OCI-LY7 (cell line): Measurements from ENCODE around the gene TRMT61B. TPM values are rescaled to one million over a fixed set of nuclear protein-coding genes. Genes with fewer than 3 reads are reported as not detected.

Experiments
- Bru-seq: library from RNA; stranded (reverse); fragments of 400-500 nt; gene quantifications from one replicate; lab custom pipeline; 2021; lab: Mats Ljungman, UMichigan
- BruChase-seq, 2 experiments: library from RNA; stranded (reverse); fragments of 400-500 nt; gene quantifications; one replicate each; lab custom pipeline; 2021; lab: Mats Ljungman, UMichigan
- BruUV-seq: library from RNA; stranded (reverse); fragments of 400-500 nt; replicated peaks from 2 replicates; lab custom pipeline; 2021; lab: Mats Ljungman, UMichigan
- CTCF ChIA-PET: fragments of 300-600 bp; sonication (Branson Sonifier 250); formaldehyde crosslinking; loops from one replicate; lab custom pipeline; 2022; ENCODE audit warnings: antibody characterized with exemption; ENCODE audit not compliant: unreplicated experiment; lab: Charles Lee
- POLR2A ChIA-PET: fragments of 300-600 bp; sonication (Branson Sonifier 250); formaldehyde crosslinking; loops from one replicate; lab custom pipeline; 2022; ENCODE audit warnings: antibody characterized with exemption; lab: Charles Lee
- DNase-seq: peaks from one replicate; pipeline ENCODE4 v3.0.0-alpha.2; 2015; ENCODE audit warnings: low spot score
- H2AFZ ChIP-seq: fragments of 200-600 bp; sonication (generic), shearing (Covaris generic); 2 replicates; pipeline ENCODE4 v1.6.1; 2014; ENCODE audit warnings: mild to moderate bottlenecking, antibody characterized with exemption, low read length, moderate library complexity
- H3K27ac ChIP-seq: fragments of 200-600 bp; sonication (generic); 2 replicates; pipeline ENCODE4 v1.5.1; 2014; ENCODE audit warnings: mixed run types, low read depth, mild to moderate bottlenecking, moderate library complexity, low read length, inconsistent platforms; ENCODE audit not compliant: poor library complexity, severe bottlenecking
- H3K36me3 ChIP-seq: fragments of 200-600 bp; sonication (generic); 2 replicates; pipeline ENCODE4 v1.6.1; 2014; ENCODE audit warnings: mild to moderate bottlenecking, antibody characterized with exemption, low read length, moderate library complexity, mixed read lengths; ENCODE audit not compliant: insufficient read depth
- H3K4me1 ChIP-seq: fragments of 200-600 bp; sonication (generic); 2 replicates; pipeline ENCODE4 v1.5.1; 2014; ENCODE audit warnings: mild to moderate bottlenecking, low read length; ENCODE audit not compliant: insufficient read depth, poor library complexity, severe bottlenecking
- H3K4me2 ChIP-seq: fragments of 200-600 bp; sonication (generic); 2 replicates; pipeline ENCODE4 v1.6.1; 2014; ENCODE audit warnings: mild to moderate bottlenecking, low read length
- H3K4me3 ChIP-seq: fragments of 200-600 bp; sonication (generic); 2 replicates; pipeline ENCODE4 v1.5.1; 2014; ENCODE audit warnings: mild to moderate bottlenecking, low read depth, low read length; ENCODE audit not compliant: poor library complexity, severe bottlenecking
- H3K79me2 ChIP-seq: fragments of 200-600 bp; sonication (generic); 2 replicates; pipeline ENCODE4 v1.6.1; 2016; ENCODE audit warnings: low read depth, mild to moderate bottlenecking, low read length, moderate library complexity, mixed read lengths; ENCODE audit not compliant: insufficient read depth
- H3K9me2 ChIP-seq: fragments of 200-600 bp; sonication (generic); 2 replicates; pipeline ENCODE4 v1.6.1; 2016; ENCODE audit warnings: mild to moderate bottlenecking, low read length, mixed read lengths; ENCODE audit not compliant: insufficient read depth
- H3K9me3 ChIP-seq: fragments of 200-600 bp; sonication (generic); 2 replicates; pipeline ENCODE4 v1.6.1; 2014; ENCODE audit warnings: mild to moderate bottlenecking, mixed run types, low read length, mixed read lengths
- H4K20me1 ChIP-seq: fragments of 200-600 bp; sonication (generic); 2 replicates; pipeline ENCODE4 v1.6.1; 2014; ENCODE audit warnings: mild to moderate bottlenecking, antibody characterized with exemption, low read length, moderate library complexity, mixed read lengths; ENCODE audit not compliant: insufficient read depth
- EZH2phosphoT487 ChIP-seq: fragments of 200-600 bp; sonication (generic); IDR thresholded peaks from 2 replicates; pipeline ENCODE4 v1.6.1; 2018; ENCODE audit warnings: low read depth, borderline replicate concordance, mild to moderate bottlenecking, mixed run types, antibody characterized with exemption, low read length, moderate library complexity, mixed read lengths
- intact Hi-C: fragments of 100-400 bp; cut with micrococcal nuclease; formaldehyde crosslinking; loops from one replicate; pipeline ENCODE4 v1.10.0; 2022; ENCODE audit not compliant: unreplicated experiment
- long read RNA-seq: library from polyadenylated mRNA; stranded (forward); transcript quantifications from one replicate; pipeline ENCODE4 v2.0.0, GENCODE V29; 2022
- total RNA-seq, 2 experiments: library from RNA; depleted of rRNA in 1 of 2; stranded (reverse); fragments of >200 nt in 1 of 2; shearing (Covaris generic) in 1 of 2; gene quantifications; 2 replicates each; pipeline ENCODE4 v1.2.3, GENCODE V29; 2014 to 2022
- TF ChIP-seq, protein P1 (sequence below): fragments of 200-600 bp; sonication (generic); conservative IDR thresholded peaks from 2 replicates; pipeline ENCODE4 v1.5.1; 2014; ENCODE audit warnings: mild to moderate bottlenecking, antibody characterized with exemption, low read length, moderate library complexity, mixed read lengths

TRMT61B gene
- total RNA-seq (2014; rRNA removed; shearing (Covaris generic)), result 18.3 and 22.7 TPM in 2 replicates
- 17.8 and 20.3 TPM in 2 replicates for total RNA-seq (2022)
- Bru-seq, nascent RNA, result percentile 78 among the genes with signal in this experiment
- percentile 80 among the genes with signal in this experiment for BruChase-seq, experiment 1, labeled RNA remaining after a 6-hour chase
- percentile 85 among the genes with signal in this experiment for BruChase-seq, experiment 2, labeled RNA remaining after a 2-hour chase
- long read RNA-seq, transcript TRMT61B-201 (7 exons, 1,836 nt), result major isoform, 13 of 29 reads
- long read RNA-seq, partial matches to known transcripts, result 2 of 29 reads
- long read RNA-seq, other reads (novel, unspliced or antisense), result 14 of 29 reads

DNA sequence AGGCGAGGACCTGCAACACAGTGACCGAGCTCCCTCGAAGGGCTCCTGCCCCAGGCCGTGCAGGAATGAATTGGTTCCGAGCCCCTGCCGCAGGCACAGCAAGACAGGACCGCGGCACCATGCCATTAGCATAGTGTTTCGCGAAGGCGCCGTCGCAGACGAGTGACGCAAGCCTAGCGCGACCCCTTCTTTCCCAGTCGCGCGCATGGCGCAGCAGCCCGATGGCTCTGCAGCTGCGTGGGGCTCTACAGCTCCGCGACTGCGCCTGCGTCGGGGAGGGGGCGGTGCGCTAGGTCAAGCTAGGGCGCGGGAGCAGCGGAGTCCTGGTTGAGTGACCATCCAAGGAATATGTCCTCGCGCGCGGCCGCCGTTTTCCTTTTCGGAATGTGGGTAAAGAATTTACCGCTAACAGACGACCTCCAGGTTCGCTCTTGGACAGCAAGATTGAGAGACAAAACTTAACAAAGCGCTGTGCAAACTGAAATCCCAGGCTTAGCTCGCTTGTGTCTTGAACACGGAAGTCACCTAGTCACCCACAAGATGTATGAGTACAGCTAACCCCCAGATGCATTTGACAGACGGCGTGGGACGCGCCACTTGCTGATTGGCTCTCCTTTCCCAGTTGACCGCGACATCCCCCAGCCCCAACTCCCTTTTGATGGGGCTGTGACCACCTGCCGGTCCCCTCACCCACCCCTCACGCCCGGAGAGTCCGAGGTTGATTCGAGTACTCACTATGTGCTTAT is at the start of gene TRMT61B:
TSS of gene TRMT61B (minus strand) at position 164 of the 746 bp plus-strand sequence. CDS start at position 132, 32 bp downstream.
- Histone ChIP-seq H3K79me2 (peaks cover 35% of the 10 kb centered on the region), H2AFZ (peak within 1 kb of the TSS; percentile 86), H3K4me1 (peaks cover 22% of the 10 kb centered on the region), H3K27ac (peak within 1 kb of the TSS; percentile 61), H4K20me1 (peaks cover 18% of the 10 kb centered on the region; the same call in 1 of the 2 replicates), H3K4me2 (peak within 1 kb of the TSS; percentile 77), H3K36me3 (peaks cover 5% of the 10 kb centered on the region; the same call in 1 of the 2 replicates), H3K4me3 (peak within 1 kb of the TSS; percentile 78), H3K9me2 (no peaks in the 10 kb centered on the region), H3K9me3 (no peaks in the 10 kb centered on the region)
- BruUV-seq, result TSS peak; percentile 99
- ChIA-PET CTCF (no interaction called here), POLR2A (interaction anchor here (0.5 to 2.2 kb wide), 13 partner anchors 10 to 288 kb away, joined by 3 to 12 read pairs (median 4); partner anchors contain the start of gene PPP1CB)
- DNase-seq, result peak; percentile 97
- intact Hi-C loops, result loop anchor here (1.0 kb wide), 1 partner anchor 24 kb away; the partner anchor contains the start of gene WDR43
- TF ChIP-seq EZH2phosphoT487, result no peak
- TF ChIP-seq, protein P1, sequence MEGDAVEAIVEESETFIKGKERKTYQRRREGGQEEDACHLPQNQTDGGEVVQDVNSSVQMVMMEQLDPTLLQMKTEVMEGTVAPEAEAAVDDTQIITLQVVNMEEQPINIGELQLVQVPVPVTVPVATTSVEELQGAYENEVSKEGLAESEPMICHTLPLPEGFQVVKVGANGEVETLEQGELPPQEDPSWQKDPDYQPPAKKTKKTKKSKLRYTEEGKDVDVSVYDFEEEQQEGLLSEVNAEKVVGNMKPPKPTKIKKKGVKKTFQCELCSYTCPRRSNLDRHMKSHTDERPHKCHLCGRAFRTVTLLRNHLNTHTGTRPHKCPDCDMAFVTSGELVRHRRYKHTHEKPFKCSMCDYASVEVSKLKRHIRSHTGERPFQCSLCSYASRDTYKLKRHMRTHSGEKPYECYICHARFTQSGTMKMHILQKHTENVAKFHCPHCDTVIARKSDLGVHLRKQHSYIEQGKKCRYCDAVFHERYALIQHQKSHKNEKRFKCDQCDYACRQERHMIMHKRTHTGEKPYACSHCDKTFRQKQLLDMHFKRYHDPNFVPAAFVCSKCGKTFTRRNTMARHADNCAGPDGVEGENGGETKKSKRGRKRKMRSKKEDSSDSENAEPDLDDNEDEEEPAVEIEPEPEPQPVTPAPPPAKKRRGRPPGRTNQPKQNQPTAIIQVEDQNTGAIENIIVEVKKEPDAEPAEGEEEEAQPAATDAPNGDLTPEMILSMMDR, result no peak

DNA sequence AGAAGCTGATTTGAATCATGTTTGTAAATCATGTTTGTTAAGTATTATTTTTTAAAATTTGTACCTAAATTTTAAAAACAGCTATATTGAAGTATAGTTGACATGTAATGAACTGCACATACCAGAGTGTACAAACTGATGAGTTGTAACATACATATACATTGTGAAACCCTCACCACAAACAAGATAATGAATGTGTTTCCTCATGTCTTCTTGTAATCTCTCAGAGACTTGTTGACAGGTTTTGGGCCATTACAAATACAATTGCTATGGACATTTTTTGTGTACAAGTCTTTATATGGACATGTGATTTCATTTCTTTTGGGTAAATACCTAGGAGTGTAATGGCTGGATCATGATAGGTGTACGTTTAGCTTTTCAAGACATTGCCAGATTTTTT is 45.8 kb upstream of the TRMT61B start:
- peaks cover 92% of the 10 kb centered on the region for H3K36me3 ChIP-seq
- ChIA-PET CTCF (no interaction called here), POLR2A (interaction anchor here (0.6 kb wide), 1 partner anchor 113 kb away, joined by 3 read pairs; no protein-coding TSS in a partner anchor)
- no peak overlapping the region for H2AFZ ChIP-seq
- H4K20me1 ChIP-seq, result peaks cover 4% of the 10 kb centered on the region; the same call in 1 of the 2 replicates
- no peak overlapping the region for H3K4me3 ChIP-seq
- peaks cover 73% of the 10 kb centered on the region for H3K79me2 ChIP-seq
- no peaks in the 10 kb centered on the region for H3K9me3 ChIP-seq
- H3K4me2 ChIP-seq, result no peak overlapping the region
- intact Hi-C loops, result no loop called here
- TF ChIP-seq, protein P1, result no peak
- no peak for TF ChIP-seq EZH2phosphoT487
- BruUV-seq, result no TSS peak
- H3K4me1 ChIP-seq, result no peaks in the 10 kb centered on the region
- no peaks in the 10 kb centered on the region for H3K9me2 ChIP-seq
- no peak for DNase-seq
- no peak overlapping the region for H3K27ac ChIP-seq
